Measurements from ENCODE around the gene SRPK2.
"Not testable (repeated sequence)": the region's sequence is repeated elsewhere in the genome, so short reads cannot be mapped to it uniquely, and the experiment has no call there.

DNA sequence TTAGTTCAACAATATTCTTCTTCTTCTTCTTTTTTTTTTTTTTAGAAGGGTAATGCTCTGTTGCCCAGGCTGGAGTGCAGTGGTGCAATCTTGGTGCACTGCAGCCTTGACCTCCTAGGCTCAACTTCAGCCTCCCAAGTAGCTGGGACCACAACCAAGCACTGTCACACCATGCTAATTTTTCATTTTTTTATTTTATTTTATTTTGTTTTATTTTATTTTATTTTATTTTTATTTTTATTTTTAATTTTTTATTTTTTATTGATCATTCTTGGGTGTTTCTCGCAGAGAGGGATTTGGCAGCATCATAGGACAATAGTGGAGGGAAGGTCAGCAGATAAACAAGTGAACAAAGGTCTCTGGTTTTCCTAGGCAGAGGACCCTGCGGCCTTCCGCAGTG lies 21.1 kb upstream of the SRPK2 start:
- TF ChIP-seq POLR2A (IDR thresholded peaks at IDR 0.05), result not testable (repeated sequence)
- TF ChIP-seq, protein P1, sequence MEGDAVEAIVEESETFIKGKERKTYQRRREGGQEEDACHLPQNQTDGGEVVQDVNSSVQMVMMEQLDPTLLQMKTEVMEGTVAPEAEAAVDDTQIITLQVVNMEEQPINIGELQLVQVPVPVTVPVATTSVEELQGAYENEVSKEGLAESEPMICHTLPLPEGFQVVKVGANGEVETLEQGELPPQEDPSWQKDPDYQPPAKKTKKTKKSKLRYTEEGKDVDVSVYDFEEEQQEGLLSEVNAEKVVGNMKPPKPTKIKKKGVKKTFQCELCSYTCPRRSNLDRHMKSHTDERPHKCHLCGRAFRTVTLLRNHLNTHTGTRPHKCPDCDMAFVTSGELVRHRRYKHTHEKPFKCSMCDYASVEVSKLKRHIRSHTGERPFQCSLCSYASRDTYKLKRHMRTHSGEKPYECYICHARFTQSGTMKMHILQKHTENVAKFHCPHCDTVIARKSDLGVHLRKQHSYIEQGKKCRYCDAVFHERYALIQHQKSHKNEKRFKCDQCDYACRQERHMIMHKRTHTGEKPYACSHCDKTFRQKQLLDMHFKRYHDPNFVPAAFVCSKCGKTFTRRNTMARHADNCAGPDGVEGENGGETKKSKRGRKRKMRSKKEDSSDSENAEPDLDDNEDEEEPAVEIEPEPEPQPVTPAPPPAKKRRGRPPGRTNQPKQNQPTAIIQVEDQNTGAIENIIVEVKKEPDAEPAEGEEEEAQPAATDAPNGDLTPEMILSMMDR (IDR thresholded peaks at IDR 0.05), result not testable (repeated sequence)

All from testis (tissue), 2 donors.